Transverse colon (tissue), 3 donors: ENCODE results near the gene CHPF2.

ENCODE experiments used
- CTCF ChIP-seq, 5 experiments: fragments of 200-600 bp in 3 of 5; fragments of 450-650 bp in 2 of 5; sonication (generic) in 3 of 5; IDR thresholded peaks; 1 replicate in 2 of 5; 2 replicates in 3 of 5; pipeline ENCODE4 v1.5.1; 2016 to 2017; ENCODE audit warnings: antibody characterized with exemption in 5 of 5, inconsistent platforms in 3 of 5, mild to moderate bottlenecking in 2 of 5, moderate library complexity in 1 of 5
- EP300 ChIP-seq: sonication (generic); formaldehyde crosslinking; IDR thresholded peaks from one replicate; pipeline ENCODE4 v1.6.1; 2017; ENCODE audit warnings: antibody characterized with exemption, low read depth

- no peak for TF ChIP-seq CTCF (IDR thresholded peaks at IDR 0.05)
- TF ChIP-seq EP300 = no peak
Measured at GRCh38 chr7:151201751-151202150, 30.5 kb upstream of the CHPF2 start.
